SK-N-SH (cell line): Measurements from ENCODE around the gene CCDC116. TPM values are rescaled to one million over a fixed set of nuclear protein-coding genes. Genes with fewer than 3 reads are reported as not detected.

Experiments
- CTCF ChIA-PET: fragments of 300-600, 350-600 bp; formaldehyde crosslinking; extraction: SDS; loops from one replicate; lab custom pipeline; 2021; lab: Yijun Ruan, JAX
- POLR2A ChIA-PET: fragments of 350-600 bp; sonication (Branson Sonifier 250); formaldehyde crosslinking; extraction: SDS; loops from one replicate; lab custom pipeline; 2020; ENCODE audit warnings: antibody characterized with exemption, inconsistent platforms; lab: Yijun Ruan, JAX
- DNase-seq: peaks from one replicate; pipeline ENCODE4 v3.0.0; 2012
- H2AFZ ChIP-seq: fragments of 200-600 bp; sonication (generic); 2 replicates; pipeline ENCODE4 v1.8.1; 2016; ENCODE audit warnings: antibody characterized with exemption, mild to moderate bottlenecking, low read depth
- H3F3A ChIP-seq: fragments of 200-600 bp; sonication (generic); replicated peaks from 2 replicates; pipeline ENCODE3; 2016; ENCODE audit warnings: antibody characterized with exemption, mild to moderate bottlenecking; ENCODE audit not compliant: insufficient read depth
- H3K27ac ChIP-seq, 2 experiments: fragments of 200-500 bp in 1 of 2; fragments of 200-600 bp in 1 of 2; sonication (Bioruptor generic) in 1 of 2; sonication (generic), shearing (Covaris generic) in 1 of 2; 2 replicates each; pipeline versions ENCODE4 v1.5.1 to v1.6.1; 2014 to 2016; ENCODE audit warnings: low read depth in 2 of 2, inconsistent platforms in 1 of 2, low read length in 1 of 2, mild to moderate bottlenecking in 1 of 2, mixed read lengths in 1 of 2
- H3K27me3 ChIP-seq: fragments of 200-600 bp; sonication (generic), shearing (Covaris generic); 2 replicates; pipeline ENCODE4 v1.6.1; 2016; ENCODE audit warnings: mixed run types; ENCODE audit not compliant: insufficient read depth
- H3K36me3 ChIP-seq, 2 experiments: fragments of 200-500 bp in 1 of 2; fragments of 200-600 bp in 1 of 2; sonication (Bioruptor generic) in 1 of 2; sonication (generic) in 1 of 2; replicated peaks in 1 of 2; 2 replicates each; pipeline versions ENCODE3 to v1.5.1; 2014 to 2016; ENCODE audit warnings: low read length in 1 of 2, mild to moderate bottlenecking in 1 of 2; ENCODE audit not compliant: insufficient read depth in 2 of 2, control insufficient read depth in 1 of 2
- H3K4me1 ChIP-seq, 2 experiments: fragments of 200-500 bp in 1 of 2; fragments of 200-600 bp in 1 of 2; sonication (Bioruptor generic) in 1 of 2; sonication (generic), shearing (Covaris generic) in 1 of 2; 2 replicates each; pipeline versions ENCODE4 v1.5.1 to v1.6.1; 2014 to 2016; ENCODE audit warnings: low read depth in 1 of 2, low read length in 1 of 2, mixed run types in 1 of 2; ENCODE audit not compliant: insufficient read depth in 2 of 2, control insufficient read depth in 1 of 2
- H3K4me2 ChIP-seq: fragments of 200-600 bp; sonication (generic), shearing (Covaris generic); 2 replicates; pipeline ENCODE4 v1.6.1; 2017; ENCODE audit warnings: mixed run types
- H3K4me3 ChIP-seq, 2 experiments: fragments of 200-500 bp in 1 of 2; fragments of 200-600 bp in 1 of 2; sonication (Bioruptor generic) in 1 of 2; sonication (generic), shearing (Covaris generic) in 1 of 2; 2 replicates each; pipeline versions ENCODE4 v1.5.1 to v1.8.1; 2014 to 2016; ENCODE audit warnings: low read depth in 2 of 2, inconsistent platforms in 1 of 2, low read length in 1 of 2, mild to moderate bottlenecking in 1 of 2, mixed read lengths in 1 of 2, moderate library complexity in 1 of 2
- H3K79me2 ChIP-seq: fragments of 200-600 bp; sonication (generic); 2 replicates; pipeline ENCODE4 v1.8.1; 2017; ENCODE audit warnings: mild to moderate bottlenecking; ENCODE audit not compliant: insufficient read depth
- H3K9ac ChIP-seq: fragments of 200-600 bp; sonication (generic); 2 replicates; pipeline ENCODE4 v1.6.1; 2017; ENCODE audit warnings: mixed run types
- H3K9me2 ChIP-seq: fragments of 200-600 bp; sonication (generic); 2 replicates; pipeline ENCODE4 v1.6.1; 2017; ENCODE audit warnings: mixed run types
- H3K9me3 ChIP-seq: fragments of 200-600 bp; sonication (generic); 2 replicates; pipeline ENCODE4 v1.6.1; 2017; ENCODE audit warnings: mixed run types, mild to moderate bottlenecking, moderate library complexity
- H4K20me1 ChIP-seq: fragments of 200-600 bp; sonication (generic); 2 replicates; pipeline ENCODE4 v1.6.1; 2017; ENCODE audit warnings: mild to moderate bottlenecking, mixed run types; ENCODE audit not compliant: insufficient read depth
- CHD2 ChIP-seq: fragments of 150-350 bp; IDR thresholded peaks from 2 replicates; pipeline ENCODE4 v1.6.1; 2018; ENCODE audit warnings: low read length; ENCODE audit not compliant: partially characterized antibody
- ELF1 ChIP-seq: IDR thresholded peaks from 2 replicates; pipeline ENCODE4 v1.4.0; 2012
- EZH2phosphoT487 ChIP-seq: fragments of 200-600 bp; sonication (generic); IDR thresholded peaks from 2 replicates; pipeline ENCODE4 v1.6.1; 2017; ENCODE audit warnings: low read depth, mixed run types, mild to moderate bottlenecking, antibody characterized with exemption, moderate library complexity, borderline replicate concordance
- FOXM1 ChIP-seq: IDR thresholded peaks from 2 replicates; pipeline ENCODE4 v1.4.0; 2012; ENCODE audit warnings: low read depth, mild to moderate bottlenecking
- MXI1 ChIP-seq: IDR thresholded peaks from 2 replicates; pipeline ENCODE4 v1.6.1; 2012; ENCODE audit warnings: mild to moderate bottlenecking, low read depth, low read length, improper control_type of control experiment
- NFIC ChIP-seq: IDR thresholded peaks from 2 replicates; pipeline ENCODE4 v1.4.0; 2012; ENCODE audit warnings: borderline replicate concordance
- NRF1 ChIP-seq: IDR thresholded peaks from 2 replicates; pipeline ENCODE4 v1.6.1; 2012; ENCODE audit warnings: low read depth, mild to moderate bottlenecking, low read length
- POLR2AphosphoS5 ChIP-seq: IDR thresholded peaks from 2 replicates; pipeline ENCODE4 v1.6.1; 2012; ENCODE audit warnings: low read depth, low read length
- RAD21 ChIP-seq: IDR thresholded peaks from 2 replicates; pipeline ENCODE4 v1.6.1; 2012; ENCODE audit warnings: mild to moderate bottlenecking, low read length
- RFX5 ChIP-seq: IDR thresholded peaks from 2 replicates; pipeline ENCODE4 v1.6.1; 2012; ENCODE audit warnings: mild to moderate bottlenecking, improper control_type of control experiment, low read length
- RXRA ChIP-seq: IDR thresholded peaks from 2 replicates; pipeline ENCODE4 v1.4.0; 2012; ENCODE audit warnings: low read depth, mild to moderate bottlenecking, borderline replicate concordance
- SMC3 ChIP-seq: IDR thresholded peaks from 2 replicates; pipeline ENCODE4 v1.6.1; 2012; ENCODE audit warnings: low read depth, low read length, improper control_type of control experiment
- TAF1 ChIP-seq: IDR thresholded peaks from 2 replicates; pipeline ENCODE4 v1.6.1; 2012; ENCODE audit warnings: low read depth, mild to moderate bottlenecking, low read length, moderate library complexity, borderline replicate concordance
- WGBS: methylation state at CpG from one replicate; pipeline ENCODE4 v1.1.6; 2017; ENCODE audit warnings: low lambda C conversion rate; 5-methylcytosine and 5-hydroxymethylcytosine counted together
- polyA plus RNA-seq, 3 experiments: library from polyadenylated mRNA; depleted of rRNA; stranded (reverse); fragments of >200 nt; gene quantifications; 2 replicates each; pipeline ENCODE4 v1.2.3, GENCODE V29; 2012
- TF ChIP-seq, protein P1 (sequence below): IDR thresholded peaks from 2 replicates; pipeline ENCODE4 v1.4.0; 2012; ENCODE audit warnings: low read depth, borderline replicate concordance
- TF ChIP-seq, protein P2 (sequence below): fragments of 200-600 bp; sonication (generic); IDR thresholded peaks from 2 replicates; pipeline ENCODE4 v1.6.1; 2017; ENCODE audit warnings: antibody characterized with exemption, mild to moderate bottlenecking, moderate library complexity
- TF ChIP-seq, protein P3 (sequence below): fragments of 150-350 bp; IDR thresholded peaks from 2 replicates; pipeline ENCODE4 v1.6.1; 2017; ENCODE audit warnings: antibody characterized with exemption, low read length, low read depth, borderline replicate concordance
- TF ChIP-seq, protein P4 (sequence below): IDR thresholded peaks from 2 replicates; pipeline ENCODE4 v1.4.0; 2012; ENCODE audit warnings: low read depth

The CCDC116 gene
- polyA plus RNA-seq, 1 of the 3 experiments (the other 2 are of a cell fraction) = 0.28 TPM

DNA sequence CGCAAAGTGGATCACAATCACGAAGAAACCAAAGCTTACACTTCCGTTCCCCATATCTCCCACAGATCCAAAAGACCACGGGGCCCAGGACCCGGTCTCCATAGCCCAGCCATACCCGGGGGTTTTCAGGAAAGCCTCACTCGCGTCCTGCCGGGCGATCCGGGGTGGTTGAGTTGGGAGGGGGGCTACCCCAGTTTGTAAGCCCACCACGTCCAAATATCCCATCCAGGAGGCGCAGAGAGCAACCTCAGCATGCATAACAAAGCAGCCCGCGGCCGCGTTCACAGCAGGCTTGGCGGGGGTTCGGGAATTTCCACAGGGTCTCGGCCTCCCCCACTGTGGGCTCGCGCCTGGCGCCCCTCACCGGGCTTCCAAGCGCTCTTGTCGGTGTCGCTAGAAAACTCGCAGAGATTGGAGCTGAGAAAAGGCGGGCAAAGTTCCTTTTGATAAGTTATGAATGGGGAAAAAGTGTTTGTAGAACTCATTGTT is 19.0 kb downstream of the CCDC116 start:
- Histone ChIP-seq H3K79me2 (peaks cover 15% of the 10 kb centered on the region), H3K4me1 (peaks cover 8 to 16% of the 10 kb centered on the region in 2 experiments; a peak in 2 of 4 replicates), H2AFZ (peak overlapping the region; percentile 98), H3K9ac (peak overlapping the region; percentile 83), H3K27me3 (no peaks in the 10 kb centered on the region), H3K36me3 (peaks cover 0 to 8% of the 10 kb centered on the region in 2 experiments), H3K9me3 (no peaks in the 10 kb centered on the region), H3F3A (peaks cover 8% of the 10 kb centered on the region), H3K4me2 (peak overlapping the region; percentile 100), H4K20me1 (no peaks in the 10 kb centered on the region), H3K27ac (peak overlapping the region; percentile 63 to 67), H3K9me2 (no peaks in the 10 kb centered on the region), H3K4me3 (peak overlapping the region; percentile 71 to 95)
- peak; percentile 71 for DNase-seq
- POLR2A ChIA-PET = interaction anchor here (1.5 kb wide), 2 partner anchors 9 to 14 kb away, joined by 6 read pairs; partner anchors contain the start of genes PPIL2 and SDF2L1
- CTCF ChIA-PET = interaction anchor here (0.9 to 3.8 kb wide), 2 partner anchors 9 to 22 kb away, joined by 4 to 23 read pairs; partner anchors contain the start of gene SDF2L1
- WGBS = 1% methylated on average over 23 of the region's 29 CpGs
- TF ChIP-seq RFX5 (no peak), RXRA (no peak), POLR2AphosphoS5 (no peak), MXI1 (no peak), NRF1 (no peak), FOXM1 (no peak), RAD21 (no peak), TAF1 (no peak), ELF1 (no peak), CHD2 (no peak), EZH2phosphoT487 (no peak), SMC3 (no peak), NFIC (no peak)
- TF ChIP-seq, protein P1, sequence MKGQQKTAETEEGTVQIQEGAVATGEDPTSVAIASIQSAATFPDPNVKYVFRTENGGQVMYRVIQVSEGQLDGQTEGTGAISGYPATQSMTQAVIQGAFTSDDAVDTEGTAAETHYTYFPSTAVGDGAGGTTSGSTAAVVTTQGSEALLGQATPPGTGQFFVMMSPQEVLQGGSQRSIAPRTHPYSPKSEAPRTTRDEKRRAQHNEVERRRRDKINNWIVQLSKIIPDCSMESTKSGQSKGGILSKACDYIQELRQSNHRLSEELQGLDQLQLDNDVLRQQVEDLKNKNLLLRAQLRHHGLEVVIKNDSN = no peak
- TF ChIP-seq, protein P2, sequence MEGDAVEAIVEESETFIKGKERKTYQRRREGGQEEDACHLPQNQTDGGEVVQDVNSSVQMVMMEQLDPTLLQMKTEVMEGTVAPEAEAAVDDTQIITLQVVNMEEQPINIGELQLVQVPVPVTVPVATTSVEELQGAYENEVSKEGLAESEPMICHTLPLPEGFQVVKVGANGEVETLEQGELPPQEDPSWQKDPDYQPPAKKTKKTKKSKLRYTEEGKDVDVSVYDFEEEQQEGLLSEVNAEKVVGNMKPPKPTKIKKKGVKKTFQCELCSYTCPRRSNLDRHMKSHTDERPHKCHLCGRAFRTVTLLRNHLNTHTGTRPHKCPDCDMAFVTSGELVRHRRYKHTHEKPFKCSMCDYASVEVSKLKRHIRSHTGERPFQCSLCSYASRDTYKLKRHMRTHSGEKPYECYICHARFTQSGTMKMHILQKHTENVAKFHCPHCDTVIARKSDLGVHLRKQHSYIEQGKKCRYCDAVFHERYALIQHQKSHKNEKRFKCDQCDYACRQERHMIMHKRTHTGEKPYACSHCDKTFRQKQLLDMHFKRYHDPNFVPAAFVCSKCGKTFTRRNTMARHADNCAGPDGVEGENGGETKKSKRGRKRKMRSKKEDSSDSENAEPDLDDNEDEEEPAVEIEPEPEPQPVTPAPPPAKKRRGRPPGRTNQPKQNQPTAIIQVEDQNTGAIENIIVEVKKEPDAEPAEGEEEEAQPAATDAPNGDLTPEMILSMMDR = no peak
- TF ChIP-seq, protein P3, sequence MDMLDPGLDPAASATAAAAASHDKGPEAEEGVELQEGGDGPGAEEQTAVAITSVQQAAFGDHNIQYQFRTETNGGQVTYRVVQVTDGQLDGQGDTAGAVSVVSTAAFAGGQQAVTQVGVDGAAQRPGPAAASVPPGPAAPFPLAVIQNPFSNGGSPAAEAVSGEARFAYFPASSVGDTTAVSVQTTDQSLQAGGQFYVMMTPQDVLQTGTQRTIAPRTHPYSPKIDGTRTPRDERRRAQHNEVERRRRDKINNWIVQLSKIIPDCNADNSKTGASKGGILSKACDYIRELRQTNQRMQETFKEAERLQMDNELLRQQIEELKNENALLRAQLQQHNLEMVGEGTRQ = no peak
- TF ChIP-seq, protein P4, sequence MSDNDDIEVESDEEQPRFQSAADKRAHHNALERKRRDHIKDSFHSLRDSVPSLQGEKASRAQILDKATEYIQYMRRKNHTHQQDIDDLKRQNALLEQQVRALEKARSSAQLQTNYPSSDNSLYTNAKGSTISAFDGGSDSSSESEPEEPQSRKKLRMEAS = no peak
